Astrocyte of the spinal cord (primary cell): ENCODE results near the gene SLC9C2.
"Not testable (repeated sequence)": the region's sequence is repeated elsewhere in the genome, so short reads cannot be mapped to it uniquely, and the experiment has no call there.

Experiments used
- DNase-seq: peaks from one replicate; pipeline ENCODE4 v3.0.0; 2011; ENCODE audit warnings: low read depth, low spot score
- H3K4me3 ChIP-seq: 2 replicates; pipeline ENCODE4 v1.5.1; 2011; ENCODE audit warnings: low read depth, mild to moderate bottlenecking, low read length, moderate library complexity
- CTCF ChIP-seq: IDR thresholded peaks from 2 replicates; pipeline ENCODE4 v1.5.1; 2012; ENCODE audit warnings: low read depth, mild to moderate bottlenecking, low read length, inconsistent platforms
- in situ Hi-C: cut with HindIII; loops from 2 replicates; pipeline ENCODE4 v1.10.0; 2017; ENCODE audit warnings: low sequenced_read_pairs

Gene SLC9C2

GRCh38 chr1:173529106-173529505, 73.8 kb downstream of the SLC9C2 start:
- no peak for DNase-seq
- in situ Hi-C loops = no loop called here
- TF ChIP-seq CTCF = no peak
- H3K4me3 ChIP-seq = no peak overlapping the region

GRCh38 chr1:173527151-173527826, 75.6 kb downstream of the SLC9C2 start:
- no peak for TF ChIP-seq CTCF
- no peak for DNase-seq
- no peak overlapping the region for H3K4me3 ChIP-seq
- in situ Hi-C loops = no loop called here

DNA sequence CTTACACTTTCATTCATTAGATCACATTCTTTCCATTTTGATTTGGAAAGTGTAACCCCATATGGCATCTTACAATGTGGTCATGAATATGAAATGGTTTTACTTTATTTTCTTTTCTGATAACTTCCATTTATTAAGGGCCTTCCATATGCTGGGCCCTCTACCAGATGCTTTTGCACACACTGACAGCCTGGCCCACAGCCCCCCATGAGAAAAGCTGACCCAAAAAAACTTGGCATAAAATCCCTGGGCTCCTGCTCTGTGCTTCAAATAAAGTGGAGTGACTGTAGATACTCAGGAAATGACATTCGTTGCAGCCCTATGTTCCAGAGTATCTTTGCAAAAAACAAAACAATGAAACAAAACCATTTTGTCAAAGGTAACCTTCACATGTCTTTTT, 76.9 kb downstream of the SLC9C2 start:
- H3K4me3 ChIP-seq = no peak overlapping the region
- in situ Hi-C loops = no loop called here
- TF ChIP-seq CTCF = no peak
- DNase-seq = no peak

DNA sequence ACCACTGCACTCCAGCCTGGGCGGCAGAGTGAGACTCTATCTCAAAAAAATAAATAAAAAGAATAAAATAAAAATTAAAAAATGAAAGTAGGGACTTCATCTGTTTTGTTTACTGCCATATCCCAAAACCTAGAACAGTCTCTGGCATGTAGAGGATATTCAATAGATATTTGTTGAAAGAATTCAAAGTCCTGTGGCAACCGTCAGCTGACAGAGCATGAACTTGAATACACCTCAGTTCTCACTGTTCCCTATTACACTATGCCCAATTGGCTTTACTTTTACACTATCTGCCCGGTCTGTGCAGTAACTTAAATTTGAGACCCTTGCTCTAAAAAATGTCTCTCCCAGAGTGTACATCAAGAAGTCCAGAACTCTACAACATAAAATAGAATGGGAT, 79.5 kb downstream of the SLC9C2 start:
- in situ Hi-C loops = no loop called here
- TF ChIP-seq CTCF = no peak
- DNase-seq = no peak
- H3K4me3 ChIP-seq = no peak overlapping the region

GRCh38 chr1:173520799-173521198, 82.1 kb downstream of the SLC9C2 start:
- no peak overlapping the region for H3K4me3 ChIP-seq
- TF ChIP-seq CTCF = no peak
- no peak for DNase-seq
- in situ Hi-C loops = no loop called here

DNA sequence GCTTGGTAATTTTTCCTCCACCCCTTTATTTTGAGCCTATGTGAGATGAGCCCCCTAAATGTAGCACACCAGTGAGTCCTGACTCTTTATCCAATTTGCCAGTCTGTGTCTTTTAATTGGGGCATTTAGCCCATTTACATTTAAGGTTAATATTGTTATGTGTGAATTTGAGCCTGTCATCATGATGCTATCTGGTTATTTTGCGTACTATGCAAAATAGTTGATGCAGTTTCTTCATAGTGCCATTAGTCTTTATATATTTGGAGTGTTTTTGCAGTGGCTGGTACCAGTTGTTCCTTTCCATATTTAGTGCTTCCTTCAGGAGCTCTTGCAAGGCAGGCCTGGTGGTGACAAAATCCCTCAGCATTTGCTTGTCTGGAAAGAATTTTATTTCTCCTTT, 88.4 kb downstream of the SLC9C2 start:
- H3K4me3 ChIP-seq, DNase-seq, in situ Hi-C loops: not testable (repeated sequence)

GRCh38 chr1:173509797-173510196, 93.1 kb downstream of the SLC9C2 start:
- H3K4me3 ChIP-seq = no peak overlapping the region
- TF ChIP-seq CTCF = no peak
- in situ Hi-C loops = no loop called here
- no peak for DNase-seq
